ENCODE results near the gene TPO. TPM values are rescaled to one million over a fixed set of nuclear protein-coding genes. Genes with fewer than 3 reads are reported as not detected.
A peak's percentile ranks its signal among the peaks of the same experiment; 100 is the strongest.

Gene TPO
- total RNA-seq, 1 donor from 2014 or later = not detected

DNA sequence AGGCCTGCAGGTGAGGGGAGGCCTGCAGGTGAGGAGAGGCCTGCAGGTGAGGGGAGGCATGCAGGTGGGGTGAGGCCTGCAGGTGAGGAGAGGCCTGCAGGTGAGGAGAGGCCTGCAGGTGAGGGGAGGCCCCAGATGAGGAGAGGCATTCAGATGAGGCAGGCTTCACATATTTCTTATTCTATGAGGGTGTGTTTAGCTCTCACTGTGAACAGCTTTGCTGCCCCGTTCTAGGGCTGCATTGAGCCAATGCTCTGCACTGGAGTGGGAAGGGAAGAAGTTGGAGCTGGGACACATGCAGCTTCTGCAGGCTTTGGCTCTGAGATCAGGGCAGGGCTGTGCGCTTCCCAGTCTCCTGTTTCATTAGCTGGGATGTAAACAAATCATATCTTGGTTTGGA, 19.5 kb downstream of the TPO start:
- no peaks in the 10 kb centered on the region for H3K27me3 ChIP-seq (ENCODE audit: control insufficient read depth, insufficient read depth, low read length)
- H3K4me3 ChIP-seq (ENCODE audit: low read depth, low read length) = no peak overlapping the region
- TF ChIP-seq, protein P1, sequence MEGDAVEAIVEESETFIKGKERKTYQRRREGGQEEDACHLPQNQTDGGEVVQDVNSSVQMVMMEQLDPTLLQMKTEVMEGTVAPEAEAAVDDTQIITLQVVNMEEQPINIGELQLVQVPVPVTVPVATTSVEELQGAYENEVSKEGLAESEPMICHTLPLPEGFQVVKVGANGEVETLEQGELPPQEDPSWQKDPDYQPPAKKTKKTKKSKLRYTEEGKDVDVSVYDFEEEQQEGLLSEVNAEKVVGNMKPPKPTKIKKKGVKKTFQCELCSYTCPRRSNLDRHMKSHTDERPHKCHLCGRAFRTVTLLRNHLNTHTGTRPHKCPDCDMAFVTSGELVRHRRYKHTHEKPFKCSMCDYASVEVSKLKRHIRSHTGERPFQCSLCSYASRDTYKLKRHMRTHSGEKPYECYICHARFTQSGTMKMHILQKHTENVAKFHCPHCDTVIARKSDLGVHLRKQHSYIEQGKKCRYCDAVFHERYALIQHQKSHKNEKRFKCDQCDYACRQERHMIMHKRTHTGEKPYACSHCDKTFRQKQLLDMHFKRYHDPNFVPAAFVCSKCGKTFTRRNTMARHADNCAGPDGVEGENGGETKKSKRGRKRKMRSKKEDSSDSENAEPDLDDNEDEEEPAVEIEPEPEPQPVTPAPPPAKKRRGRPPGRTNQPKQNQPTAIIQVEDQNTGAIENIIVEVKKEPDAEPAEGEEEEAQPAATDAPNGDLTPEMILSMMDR (IDR thresholded peaks at IDR 0.05; ENCODE audit: insufficient read depth, low read length, severe bottlenecking) = no peak
- DNase-seq (ENCODE audit: low read depth) = no peak
- FAIRE-seq = peak; percentile 23
- H3K36me3 ChIP-seq (ENCODE audit: control insufficient read depth, insufficient read depth, low read length) = no peaks in the 10 kb centered on the region

DNA sequence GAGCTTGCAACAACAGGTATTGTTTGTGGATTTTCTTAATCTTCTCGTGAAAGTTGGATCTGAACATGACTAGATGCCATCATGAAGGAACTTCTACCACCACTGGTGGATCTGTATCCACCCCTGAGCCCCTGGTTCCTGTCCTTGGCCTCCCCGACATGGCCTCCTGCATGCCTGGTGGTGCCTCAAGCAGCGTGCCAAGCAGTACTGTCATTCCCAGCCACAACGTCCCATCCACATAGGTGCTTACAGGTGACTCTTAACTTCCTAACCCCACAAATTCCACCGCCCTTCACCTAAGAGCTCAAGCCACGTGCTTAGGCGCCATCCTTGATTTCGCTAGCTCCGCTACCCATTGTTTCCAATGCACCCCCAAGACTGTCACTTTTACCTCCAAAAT, 23.1 kb downstream of the TPO start:
- Histone ChIP-seq H3K4me3 (ENCODE audit: low read depth, low read length) (no peak overlapping the region), H3K36me3 (ENCODE audit: control insufficient read depth, insufficient read depth, low read length) (no peaks in the 10 kb centered on the region), H3K27me3 (ENCODE audit: control insufficient read depth, insufficient read depth, low read length) (no peaks in the 10 kb centered on the region)
- TF ChIP-seq, protein P1 (IDR thresholded peaks at IDR 0.05; ENCODE audit: insufficient read depth, low read length, severe bottlenecking) = no peak
- FAIRE-seq (no peak), DNase-seq (ENCODE audit: low read depth) (no peak)

DNA sequence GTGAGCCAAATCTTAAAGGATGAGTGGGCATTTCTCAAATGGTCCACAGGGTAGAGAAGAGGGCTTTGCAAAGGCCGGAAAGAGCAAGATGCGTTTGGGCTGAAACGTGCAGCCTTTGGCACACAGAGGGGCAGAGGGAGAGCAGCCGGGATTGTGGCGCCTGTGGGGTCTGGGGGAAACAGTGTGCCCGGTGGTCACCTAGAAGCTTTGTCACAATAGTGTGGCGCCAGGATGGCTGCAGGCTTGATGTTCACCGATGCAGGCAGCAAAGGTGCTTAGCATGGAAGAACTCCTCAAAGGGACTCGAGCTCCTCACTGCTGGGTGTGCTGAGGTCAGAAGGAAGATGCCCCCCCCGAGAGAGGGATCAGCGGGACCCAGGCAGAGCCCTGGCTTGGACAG, 23.8 kb downstream of the TPO start:
- no peak for DNase-seq (ENCODE audit: low read depth)
- no peak overlapping the region for H3K4me3 ChIP-seq (ENCODE audit: low read depth, low read length)
- H3K36me3 ChIP-seq (ENCODE audit: control insufficient read depth, insufficient read depth, low read length) = no peaks in the 10 kb centered on the region
- no peaks in the 10 kb centered on the region for H3K27me3 ChIP-seq (ENCODE audit: control insufficient read depth, insufficient read depth, low read length)
- no peak for FAIRE-seq
- TF ChIP-seq, protein P1 (IDR thresholded peaks at IDR 0.05; ENCODE audit: insufficient read depth, low read length, severe bottlenecking) = no peak

DNA sequence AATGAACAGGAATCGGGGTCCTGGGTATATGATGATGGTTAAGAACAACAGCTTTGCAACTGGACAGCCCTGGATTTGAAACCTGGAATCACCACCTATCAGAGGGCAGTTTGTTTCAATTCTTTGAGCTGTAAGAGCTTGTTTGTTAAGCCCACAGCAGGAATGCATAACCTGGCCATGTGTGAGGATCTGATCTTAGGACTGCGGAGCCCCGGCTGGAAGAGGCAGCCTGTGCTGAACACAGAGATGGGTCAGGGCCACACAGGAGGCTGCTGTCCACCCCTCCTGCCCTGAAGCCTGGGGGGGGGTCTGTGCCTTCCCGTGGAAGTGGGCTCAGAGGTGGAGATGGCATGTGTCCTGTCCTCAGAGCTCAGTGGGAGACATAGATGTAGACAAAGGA, 24.3 kb downstream of the TPO start:
- FAIRE-seq = no peak
- Histone ChIP-seq H3K4me3 (ENCODE audit: low read depth, low read length) (no peak overlapping the region), H3K36me3 (ENCODE audit: control insufficient read depth, insufficient read depth, low read length) (no peaks in the 10 kb centered on the region), H3K27me3 (ENCODE audit: control insufficient read depth, insufficient read depth, low read length) (no peaks in the 10 kb centered on the region)
- DNase-seq (ENCODE audit: low read depth) = no peak
- TF ChIP-seq, protein P1 (IDR thresholded peaks at IDR 0.05; ENCODE audit: insufficient read depth, low read length, severe bottlenecking) = no peak

DNA sequence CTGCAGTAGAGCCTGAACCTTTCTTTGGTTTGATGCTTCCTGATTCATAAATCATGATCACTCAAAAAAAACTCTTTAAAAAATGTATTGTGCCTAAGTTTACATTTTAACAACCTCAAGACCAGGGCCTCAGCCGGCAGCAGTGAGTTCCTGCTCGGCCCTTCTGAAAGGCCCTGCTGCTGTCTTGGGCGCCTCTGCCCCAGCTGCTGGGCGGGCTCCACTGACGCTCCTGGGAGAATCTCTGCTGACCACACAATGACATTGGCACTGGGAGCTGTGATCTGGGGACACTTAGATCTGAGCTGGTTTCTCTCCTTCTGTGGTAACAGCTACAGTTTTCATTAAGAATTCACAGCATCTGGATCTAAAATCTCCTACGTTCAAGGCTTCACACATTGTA, 25.7 kb downstream of the TPO start:
- Histone ChIP-seq H3K4me3 (ENCODE audit: low read depth, low read length) (no peak overlapping the region), H3K36me3 (ENCODE audit: control insufficient read depth, insufficient read depth, low read length) (no peaks in the 10 kb centered on the region), H3K27me3 (ENCODE audit: control insufficient read depth, insufficient read depth, low read length) (no peaks in the 10 kb centered on the region)
- TF ChIP-seq, protein P1 (IDR thresholded peaks at IDR 0.05; ENCODE audit: insufficient read depth, low read length, severe bottlenecking) = no peak
- DNase-seq (ENCODE audit: low read depth) = no peak
- no peak for FAIRE-seq

DNA sequence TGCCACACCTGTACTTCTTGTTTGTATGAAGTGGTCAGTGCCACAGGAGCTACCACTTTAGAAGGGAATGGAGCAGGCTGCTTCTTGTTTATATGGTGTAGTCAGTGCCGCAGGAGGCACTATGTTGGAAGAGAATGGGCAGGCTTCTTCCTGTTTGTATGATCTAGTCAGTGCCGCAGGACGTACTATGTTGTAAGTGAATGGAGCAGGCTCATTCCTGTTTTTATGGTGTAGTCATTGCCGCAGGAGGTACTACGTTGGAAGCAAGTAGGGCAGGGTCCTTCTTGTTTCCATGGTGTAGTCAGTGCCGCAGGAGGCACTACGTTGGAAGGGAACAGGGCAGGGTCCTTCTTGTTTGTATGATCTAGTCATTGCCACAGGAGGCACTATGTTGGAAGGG, 27.3 kb downstream of the TPO start:
- TF ChIP-seq, protein P1 (IDR thresholded peaks at IDR 0.05; ENCODE audit: insufficient read depth, low read length, severe bottlenecking) = no peak
- no peak for DNase-seq (ENCODE audit: low read depth)
- H3K27me3 ChIP-seq (ENCODE audit: control insufficient read depth, insufficient read depth, low read length) = no peaks in the 10 kb centered on the region
- FAIRE-seq = peak; percentile 81
- H3K36me3 ChIP-seq (ENCODE audit: control insufficient read depth, insufficient read depth, low read length) = no peaks in the 10 kb centered on the region
- no peak overlapping the region for H3K4me3 ChIP-seq (ENCODE audit: low read depth, low read length)

Data from bronchial epithelial cell (primary cell).